Activated naive CD4-positive, alpha-beta T cell treated with anti-CD3 and anti-CD28 coated beads, Interleukin-2, amount 50 U/mL, for 16 hours (primary cell): ENCODE measurements around the gene HMCN2.

Experiments
- DNase-seq: peaks from one replicate; pipeline ENCODE4 v3.0.0-alpha.2; 2020

Gene HMCN2

DNA sequence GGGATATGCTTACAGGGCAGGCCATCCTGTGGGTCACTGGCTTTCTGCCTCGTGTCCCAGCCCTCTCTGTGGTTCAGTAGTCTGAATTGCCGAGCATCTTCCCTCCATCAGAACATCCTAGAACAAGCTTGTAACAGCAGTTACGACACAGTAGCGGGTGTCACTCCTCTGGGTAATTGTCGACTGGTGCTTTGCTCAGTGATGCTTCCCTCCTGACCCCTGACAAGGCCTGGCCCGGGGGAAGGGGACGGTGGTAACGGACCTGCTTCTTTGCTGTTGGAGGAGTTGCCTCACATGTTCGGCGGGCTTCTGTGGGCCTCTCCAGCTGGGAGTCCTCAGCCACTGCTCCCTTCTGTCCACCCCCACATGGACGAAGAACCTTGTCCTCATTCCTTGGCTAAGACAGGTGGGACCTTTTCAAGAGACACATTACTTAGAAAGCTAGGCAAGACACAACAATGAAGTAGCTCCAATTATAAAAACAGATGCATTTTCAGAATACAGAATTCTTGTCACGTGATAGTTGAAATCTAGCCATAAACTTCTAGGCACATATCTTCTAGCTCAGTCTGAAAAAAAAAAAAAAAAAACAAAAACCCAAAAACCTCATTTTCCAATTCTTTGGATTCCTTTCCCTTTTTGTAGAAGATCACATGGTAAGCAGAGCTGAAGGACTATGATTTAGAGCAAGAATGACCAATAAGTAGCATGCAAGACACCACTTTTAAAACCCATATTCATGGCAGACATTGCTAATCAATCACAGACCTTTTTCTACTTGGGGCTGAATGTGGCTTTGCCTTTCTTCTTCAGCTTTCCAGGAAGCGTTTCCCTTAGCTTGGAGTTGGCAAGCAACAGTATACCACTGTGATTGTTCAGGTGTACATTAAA, 25.0 kb downstream of the HMCN2 start:
- DNase-seq: no peak

DNA sequence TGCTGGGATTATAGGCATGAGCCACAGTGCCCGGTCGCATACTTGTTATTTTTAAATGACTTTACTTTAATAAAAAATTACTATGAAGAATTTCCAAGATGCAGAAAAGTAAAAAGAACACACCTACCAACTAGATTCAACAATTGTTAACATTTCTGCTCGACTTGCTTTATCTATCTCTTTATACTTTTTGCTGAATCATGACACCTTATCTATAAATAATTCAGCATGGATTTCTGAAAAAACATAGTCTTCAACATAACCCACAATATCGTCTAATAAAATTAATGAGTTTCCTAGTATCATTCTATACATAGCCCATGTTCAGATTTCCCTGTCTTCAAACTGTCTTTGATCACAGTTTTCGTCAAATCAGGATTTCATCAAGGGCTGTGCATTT, 25.9 kb downstream of the HMCN2 start:
- no peak for DNase-seq

DNA sequence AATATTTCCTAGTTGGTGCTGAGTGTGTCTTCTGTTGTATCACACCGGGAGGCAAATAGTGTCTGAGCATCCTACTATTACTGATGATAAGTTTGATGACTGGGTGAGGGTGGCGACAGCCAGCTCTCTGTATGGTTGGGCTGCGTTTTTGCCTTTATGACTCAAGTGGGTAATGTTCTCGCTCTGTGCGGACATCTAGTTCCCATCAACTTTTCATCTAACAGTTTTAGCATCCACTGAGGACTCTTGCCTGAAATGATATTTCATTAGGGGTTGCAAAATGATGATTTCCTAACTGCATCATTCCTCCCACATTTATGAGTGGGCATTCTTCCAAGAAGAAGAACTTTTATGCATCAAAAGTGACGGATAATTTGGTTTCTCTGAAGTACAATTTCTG, 26.5 kb downstream of the HMCN2 start:
- no peak for DNase-seq

DNA sequence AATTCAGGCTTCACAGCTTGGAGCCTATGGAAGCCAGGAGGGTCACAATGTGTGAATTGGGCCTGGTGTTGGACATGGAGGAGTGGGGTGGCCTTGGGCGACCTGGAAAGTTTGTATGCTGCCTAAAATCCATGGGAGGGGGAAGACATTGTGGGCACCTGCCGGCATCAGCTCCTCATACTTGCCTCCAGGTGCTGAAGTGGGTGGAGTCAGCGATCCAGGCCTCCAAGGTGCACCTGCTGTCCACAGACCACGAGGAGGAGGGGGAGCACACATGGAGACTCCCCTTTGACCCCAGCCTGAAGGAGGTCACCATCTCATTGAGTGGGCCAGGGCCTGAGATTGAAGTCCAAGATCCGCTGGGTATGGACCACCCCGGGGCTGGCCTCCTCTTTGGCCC, 29.1 kb downstream of the HMCN2 start:
- DNase-seq: no peak

DNA sequence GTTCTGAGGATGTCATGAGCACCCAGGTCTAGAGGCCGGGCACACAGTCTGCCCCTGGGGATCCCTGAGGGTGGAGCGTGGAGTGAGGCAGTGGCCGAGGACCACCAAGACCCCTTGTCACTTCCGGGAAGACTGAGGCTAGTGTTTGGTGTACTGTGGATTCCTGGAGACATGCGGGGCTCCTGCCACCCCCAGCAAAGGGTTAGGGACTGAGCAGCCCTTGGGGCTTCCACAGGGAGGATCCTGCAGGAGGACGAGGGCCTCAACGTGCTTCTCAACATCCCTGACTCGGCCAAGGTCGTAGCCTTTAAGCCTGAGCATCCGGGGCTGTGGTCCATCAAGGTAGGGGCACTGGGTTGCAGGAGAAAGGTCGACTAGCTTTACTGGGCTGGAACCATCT, 29.9 kb downstream of the HMCN2 start:
- DNase-seq: no peak

DNA sequence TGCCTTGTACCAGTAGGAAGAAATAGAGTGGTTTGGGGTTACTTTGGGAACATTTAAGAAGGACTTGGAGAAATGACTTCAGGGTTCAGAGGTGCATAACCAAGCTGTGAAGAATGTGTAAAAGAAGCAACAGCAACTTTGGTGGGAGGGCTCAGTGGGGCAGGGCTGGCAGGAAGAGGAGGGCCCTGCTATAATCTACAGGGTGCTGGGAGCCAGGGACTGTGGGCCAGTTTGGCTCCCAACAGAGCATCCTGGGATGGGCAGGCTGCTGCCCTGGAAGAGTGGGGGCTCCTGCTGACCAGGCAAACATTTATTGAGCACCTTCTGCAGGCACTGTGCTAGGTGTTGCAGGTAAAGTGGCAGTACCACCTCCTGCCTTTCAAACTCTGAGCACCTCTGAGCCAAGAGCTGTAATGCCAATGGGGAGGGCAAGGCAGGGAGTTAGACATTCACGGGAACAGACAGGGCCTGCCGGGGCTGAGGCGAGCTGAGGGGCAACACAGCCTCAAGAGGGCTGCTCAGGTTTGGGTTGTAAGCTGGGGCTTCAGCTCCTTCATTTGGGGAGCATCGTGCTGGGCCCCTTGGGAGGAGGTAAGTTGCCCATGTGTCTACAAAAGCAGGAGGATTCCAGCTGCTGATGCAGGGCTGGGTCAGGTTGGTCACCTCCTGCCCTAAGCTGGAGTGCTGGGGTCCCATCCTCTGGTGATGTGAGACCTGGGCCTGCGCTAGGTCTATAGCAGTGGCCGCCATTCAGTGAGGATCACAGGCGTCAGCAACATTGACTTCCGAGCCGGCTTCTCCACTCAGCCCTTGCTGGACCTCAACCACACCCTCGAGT, 30.6 kb downstream of the HMCN2 start:
- no peak for DNase-seq

DNA sequence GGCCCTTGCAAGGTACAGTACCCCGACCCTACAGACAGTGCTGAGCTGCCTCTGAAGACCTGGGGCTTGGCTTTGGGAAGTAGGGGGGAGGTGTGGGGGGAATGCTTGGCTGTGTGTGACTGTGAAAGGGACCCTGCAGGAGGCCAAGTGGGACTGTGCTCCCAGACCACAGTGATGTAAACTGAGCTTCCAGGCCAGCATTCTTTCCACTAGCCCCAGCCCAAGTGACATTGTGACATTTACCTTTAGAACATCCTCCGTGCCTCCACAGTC, 31.2 kb downstream of the HMCN2 start:
- DNase-seq: no peak

DNA sequence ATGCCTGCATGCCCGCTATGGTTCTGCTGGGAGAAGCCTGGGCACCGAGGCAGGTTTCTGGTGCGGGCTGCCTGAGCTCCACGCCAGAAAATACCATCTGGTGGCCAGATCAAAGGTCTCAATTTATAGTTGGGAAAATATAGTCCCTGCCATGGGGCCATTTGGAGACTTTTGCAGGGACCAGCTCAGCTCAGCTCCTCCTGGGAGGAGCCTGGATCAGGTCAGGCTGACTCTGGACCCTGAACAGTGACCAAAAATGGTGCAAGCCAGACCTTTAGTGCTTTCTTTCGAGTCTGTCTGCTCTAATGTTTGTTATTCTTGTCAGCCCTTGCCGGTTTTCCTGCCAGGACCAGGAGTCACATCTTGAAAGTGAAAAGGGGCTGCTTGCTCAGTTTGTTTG, 31.8 kb downstream of the HMCN2 start:
- DNase-seq: no peak

DNA sequence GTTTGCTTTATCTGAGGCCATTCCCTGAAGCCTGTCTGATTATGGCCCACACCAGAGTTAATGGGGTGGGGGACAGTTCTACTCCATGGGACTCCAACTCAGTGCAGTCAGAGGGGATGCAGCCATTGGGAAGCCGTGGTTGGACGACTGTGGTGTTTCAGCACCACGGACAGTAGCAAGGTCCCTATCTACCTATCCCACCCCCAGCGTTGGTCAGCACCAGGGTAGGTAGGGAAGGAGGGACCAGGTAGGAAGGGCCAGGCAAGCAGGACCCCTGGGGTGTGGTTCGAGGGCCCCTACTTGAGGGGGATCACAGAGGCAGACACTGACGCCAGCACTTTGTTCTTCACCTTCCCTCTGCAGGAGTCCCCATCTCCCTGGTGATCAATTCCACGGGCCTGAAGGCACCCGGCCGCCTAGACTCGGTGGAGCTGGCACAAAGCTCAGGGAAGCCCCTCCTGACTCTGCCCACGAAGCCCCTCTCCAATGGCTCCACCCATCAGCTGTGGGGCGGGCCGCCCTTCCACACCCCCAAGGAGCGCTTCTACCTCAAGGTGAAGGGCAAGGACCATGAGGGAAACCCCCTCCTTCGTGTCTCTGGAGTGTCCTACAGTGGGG, 33.2 kb downstream of the HMCN2 start:
- no peak for DNase-seq

DNA sequence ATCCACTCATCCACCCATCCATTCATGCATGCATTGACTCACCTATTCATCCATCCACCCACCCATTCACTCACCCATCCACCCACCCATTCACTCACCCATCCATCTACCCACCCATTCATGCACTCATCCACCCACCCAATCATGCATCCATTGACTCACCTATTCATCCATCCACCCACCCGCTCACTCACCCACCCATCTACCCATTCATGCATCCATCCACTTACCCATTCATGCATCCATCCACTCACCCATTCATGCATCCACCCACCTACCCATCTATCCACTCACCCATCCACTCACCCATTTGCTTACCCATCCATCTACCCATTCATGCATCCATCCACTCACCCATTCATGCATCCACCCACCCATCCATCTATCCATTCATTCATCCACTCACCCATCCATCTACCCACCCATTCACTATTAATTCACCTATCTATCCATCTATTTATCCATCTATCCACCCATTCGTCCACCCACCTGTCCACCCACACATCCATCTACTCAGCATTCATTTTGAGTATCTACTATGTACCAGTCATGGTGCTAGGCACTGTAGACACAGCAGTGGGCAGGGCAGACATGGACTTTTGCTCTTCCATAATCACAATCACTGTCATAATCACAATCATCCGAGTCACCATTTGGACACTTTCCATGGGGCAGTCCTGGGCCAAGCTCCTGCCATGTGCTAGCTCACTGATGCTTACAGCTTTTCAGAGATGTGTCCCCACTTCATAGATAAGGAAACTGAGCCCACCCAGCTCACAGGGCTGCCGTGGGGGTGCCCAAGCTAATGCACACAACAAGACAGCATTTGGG, 34.4 kb downstream of the HMCN2 start:
- DNase-seq: no peak

DNA sequence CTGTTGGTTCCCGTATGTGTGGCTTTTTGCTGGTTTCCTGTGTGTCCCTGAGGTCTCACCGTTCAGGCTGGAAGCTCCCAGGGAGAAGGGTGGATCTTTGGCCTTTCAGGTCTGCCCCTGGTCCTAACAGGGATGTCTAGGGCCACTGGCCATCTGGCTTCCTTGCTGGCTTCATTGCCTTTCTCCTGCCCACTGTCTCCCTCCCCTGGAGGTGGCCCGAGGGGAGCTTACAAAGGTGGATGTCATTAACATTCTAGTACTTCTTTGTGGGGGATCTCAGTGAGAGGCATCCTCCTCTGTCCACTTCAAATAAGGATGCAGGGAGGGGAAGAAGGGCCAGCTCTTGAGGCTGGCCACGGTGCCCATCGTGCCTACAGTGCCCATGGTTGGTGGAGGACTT, 35.2 kb downstream of the HMCN2 start:
- DNase-seq: no peak

DNA sequence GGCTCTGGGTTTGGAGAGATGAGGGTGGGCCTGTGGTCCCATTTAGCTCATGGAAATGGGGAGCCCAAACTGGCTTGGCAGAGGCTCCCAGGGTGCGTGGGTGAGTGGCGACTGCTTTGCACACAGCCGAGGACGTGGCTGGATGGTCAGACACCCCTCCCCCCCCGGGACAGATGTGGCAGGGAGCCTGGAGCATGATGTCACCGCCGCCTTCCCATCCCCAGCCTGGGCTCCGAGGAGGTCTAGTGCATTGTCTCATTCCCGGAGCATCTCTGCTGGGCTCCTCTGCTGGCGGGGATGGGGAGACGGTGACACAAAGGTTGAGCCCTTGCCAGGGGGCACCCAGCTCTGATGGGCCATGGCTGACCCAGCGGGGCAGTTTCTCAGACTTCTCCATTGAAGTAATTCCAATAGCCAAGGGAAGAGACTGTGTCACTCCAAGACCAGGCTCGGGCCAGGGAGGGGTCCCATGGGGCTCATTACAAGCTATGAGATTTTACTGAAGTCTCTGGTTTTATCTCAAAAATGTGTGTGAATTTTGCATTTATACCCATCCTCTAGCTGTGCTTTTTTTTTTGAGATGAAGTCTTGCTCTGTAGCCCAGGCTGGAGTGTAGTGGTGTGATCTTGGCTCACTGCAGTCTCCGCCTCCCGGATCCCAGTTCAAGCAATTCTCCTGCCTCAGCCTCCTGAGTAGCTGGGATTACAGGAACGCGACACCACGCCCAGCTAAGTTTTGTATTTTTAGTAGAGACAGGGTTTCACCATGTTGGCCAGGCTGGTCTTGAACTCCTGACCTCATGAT, 36.1 kb downstream of the HMCN2 start:
- no peak for DNase-seq

DNA sequence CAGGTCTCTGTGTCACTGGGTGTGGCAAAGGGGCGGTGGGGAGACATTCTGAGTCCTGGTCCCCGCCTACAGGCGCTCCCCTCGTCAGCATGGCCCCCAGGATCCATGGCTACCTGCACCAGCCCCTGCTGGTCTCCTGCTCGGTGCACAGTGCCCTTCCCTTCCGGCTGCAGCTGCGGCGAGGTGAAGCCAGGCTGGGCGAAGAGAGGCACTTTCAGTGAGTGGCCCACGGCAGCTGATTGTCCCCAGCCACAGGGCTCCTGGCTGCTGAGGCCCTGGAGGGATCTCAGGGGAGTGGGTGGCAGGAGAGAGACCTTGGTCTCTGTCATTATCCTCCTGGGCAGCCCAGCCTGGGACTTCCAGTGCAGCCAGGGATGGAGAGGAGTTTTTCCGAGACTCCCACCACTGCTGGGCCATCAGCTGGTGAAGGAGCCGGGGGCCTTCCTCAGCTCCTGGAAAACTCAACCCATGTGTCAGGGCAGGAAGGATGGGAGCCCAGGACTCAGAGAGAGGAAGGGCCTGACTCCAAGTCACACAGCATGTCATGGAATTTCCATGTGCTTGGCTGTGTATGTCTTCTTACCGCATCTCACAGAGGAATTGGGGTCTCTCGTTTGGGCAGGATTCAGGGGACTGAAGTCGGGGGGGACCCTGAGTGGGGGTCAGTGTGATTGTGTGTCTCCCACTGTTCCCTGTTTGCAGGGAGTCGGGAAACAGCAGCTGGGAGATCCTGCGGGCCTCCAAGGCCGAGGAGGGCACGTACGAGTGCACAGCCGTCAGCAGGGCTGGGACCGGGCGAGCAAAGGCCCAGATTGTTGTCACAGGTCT, 37.4 kb downstream of the HMCN2 start:
- no peak for DNase-seq

DNA sequence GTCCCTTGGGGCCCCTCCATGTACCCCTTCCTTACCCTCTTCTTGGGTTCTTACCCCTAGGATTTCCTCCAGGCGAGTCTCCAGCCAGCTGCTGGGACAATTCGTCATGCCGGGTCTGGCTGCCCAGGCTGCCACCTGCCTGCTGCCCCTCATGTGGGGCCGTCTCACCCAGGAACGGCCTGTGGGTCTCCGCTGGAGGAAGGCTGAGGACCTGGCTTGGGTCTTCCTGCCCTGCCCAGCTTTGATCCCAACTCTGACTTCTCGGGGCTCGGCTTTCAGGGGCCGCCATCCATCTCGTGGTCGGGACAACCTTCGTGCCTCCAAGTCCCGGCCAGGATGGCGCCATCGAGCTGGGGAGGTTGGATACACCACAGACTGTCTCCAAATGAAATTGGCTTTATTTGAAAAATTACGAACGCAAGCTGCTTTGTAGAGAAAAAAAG, 38.1 kb downstream of the HMCN2 start:
- DNase-seq: no peak

DNA sequence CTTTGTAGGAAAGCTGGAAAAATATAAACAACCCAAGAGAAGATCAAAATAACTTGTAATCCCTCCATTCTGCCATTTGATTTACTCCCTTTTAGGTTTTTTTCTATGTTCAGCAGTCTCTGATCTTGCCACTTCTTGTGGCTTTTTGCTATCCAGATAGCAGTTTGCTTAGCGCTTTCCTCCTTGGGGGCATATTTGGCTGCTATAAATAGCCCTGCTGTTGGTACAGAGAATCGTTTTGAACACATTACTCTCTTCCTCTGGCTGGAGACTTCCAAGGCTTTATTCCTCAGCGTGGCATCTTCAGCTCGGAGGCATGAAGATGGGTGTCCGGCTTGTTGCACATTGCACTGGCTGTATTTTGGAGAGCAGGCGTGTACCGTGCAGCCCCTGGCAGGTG, 38.6 kb downstream of the HMCN2 start:
- no peak for DNase-seq

DNA sequence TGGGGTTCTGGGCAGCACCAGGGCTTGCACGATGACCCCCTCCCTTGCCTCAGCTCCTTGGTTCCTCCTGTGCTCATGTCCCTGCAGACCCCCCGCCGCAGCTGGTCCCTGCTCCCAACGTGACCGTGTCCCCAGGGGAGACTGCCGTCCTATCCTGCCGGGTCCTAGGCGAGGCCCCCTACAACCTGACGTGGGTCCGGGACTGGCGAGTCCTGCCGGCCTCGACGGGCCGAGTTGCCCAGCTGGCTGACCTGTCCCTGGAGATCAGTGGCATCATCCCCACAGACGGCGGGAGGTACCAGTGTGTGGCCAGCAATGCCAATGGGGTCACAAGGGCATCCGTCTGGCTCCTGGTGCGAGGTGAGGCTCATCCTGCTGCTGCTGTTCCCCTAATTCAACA, 39.1 kb downstream of the HMCN2 start:
- DNase-seq: no peak

DNA sequence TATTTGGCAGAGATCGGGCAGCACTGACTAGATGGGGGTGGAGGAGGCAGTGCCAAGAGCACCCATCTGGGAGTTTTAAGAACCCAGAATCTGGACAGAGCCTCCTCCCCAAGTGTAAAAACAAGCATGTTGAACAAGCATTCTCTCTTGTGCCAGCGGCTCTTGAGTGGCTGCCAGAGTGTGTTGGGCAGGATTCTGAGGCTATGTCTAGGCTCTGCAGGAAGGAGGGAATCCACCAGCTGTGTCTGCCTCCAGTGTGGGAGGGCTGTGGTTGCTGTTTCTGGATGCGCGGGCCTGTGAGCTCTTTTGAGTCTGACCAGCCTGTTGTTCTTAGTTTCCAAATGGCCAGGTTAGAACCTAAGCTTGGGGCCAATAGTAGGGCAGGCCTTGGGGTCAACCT, 39.8 kb downstream of the HMCN2 start:
- no peak for DNase-seq

DNA sequence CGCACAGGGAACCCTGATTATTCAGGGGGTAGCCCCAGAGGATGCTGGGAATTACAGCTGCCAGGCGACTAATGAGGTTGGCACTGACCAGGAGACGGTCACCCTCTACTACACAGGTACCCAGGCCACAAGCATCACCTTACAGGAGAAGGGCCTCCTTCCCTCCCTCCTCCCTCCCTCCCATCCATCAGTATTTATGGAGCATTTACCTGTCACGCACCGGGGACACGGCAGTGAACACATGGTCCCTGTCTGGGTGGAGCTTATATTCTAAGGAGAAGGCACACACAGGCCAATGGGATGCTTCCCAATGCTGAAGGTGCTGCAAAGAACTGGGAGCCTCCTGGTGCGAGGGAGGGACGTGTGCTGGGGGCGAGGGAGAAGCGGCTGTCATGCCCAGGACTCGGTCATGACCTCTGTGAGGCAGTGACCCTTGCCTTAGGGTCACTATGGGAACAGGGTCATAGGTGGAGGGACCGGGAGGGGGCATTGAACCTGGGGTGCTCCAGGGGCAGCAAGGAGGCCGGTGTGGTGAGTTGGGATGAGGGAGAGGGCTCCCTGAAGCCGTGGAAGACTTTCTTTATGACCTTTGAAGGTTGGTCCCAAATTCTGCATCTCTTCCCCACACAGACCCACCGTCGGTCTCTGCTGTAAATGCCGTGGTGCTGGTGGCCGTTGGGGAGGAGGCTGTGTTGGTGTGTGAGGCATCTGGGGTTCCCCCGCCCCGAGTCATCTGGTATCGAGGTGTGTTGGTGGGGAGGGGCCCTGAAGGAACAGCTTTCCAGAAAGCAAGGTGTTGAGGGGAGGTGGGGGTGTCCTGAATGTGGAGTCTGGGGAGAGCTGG, 41.5 kb downstream of the HMCN2 start:
- DNase-seq: no peak

DNA sequence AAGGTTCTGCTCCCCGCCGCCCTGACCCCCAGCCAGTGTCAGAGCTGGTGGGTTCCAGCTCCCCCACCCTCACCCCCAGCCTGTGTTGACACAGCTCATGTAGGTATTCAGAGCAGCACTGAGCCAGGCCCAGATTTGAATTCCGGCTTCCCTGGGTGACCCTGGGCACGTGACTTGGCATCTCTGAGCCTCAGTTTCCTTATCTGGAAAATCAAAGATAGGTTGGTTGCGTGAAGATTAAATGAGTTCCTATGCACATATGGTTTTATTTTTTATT, 42.0 kb downstream of the HMCN2 start:
- no peak for DNase-seq

DNA sequence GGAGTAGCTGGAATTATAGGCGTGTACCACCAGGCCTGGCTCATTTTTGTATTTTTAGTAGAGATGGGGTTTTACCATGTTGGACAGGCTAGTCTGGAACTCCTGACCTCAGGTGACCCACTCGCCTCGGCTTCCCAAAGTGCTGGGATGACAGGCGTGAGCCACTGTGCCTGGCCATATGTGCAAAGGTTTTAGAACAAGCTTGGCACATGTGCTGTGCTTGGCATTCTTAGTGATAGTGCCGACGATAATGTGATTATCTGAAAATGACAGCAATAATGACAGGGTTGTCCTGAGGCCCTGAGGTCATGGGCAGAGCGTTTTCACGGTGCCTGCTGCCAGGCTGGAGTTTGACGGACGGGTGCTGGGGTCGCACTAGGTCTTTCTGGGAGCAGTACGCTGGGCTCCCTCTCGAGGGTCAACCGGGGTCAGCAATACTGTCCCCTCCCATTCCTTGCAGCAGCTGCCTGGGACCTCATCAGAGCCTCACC, 42.6 kb downstream of the HMCN2 start:
- no peak for DNase-seq
